Medulla oblongata (tissue), 1 donor: ENCODE results near the gene MYO1D.
"Not testable (repeated sequence)": the region's sequence is repeated elsewhere in the genome, so short reads cannot be mapped to it uniquely, and the experiment has no call there.

Experiments
- DNase-seq: peaks from one replicate; pipeline ENCODE4 v3.0.0-alpha.2; 2015; ENCODE audit errors: extremely low spot score

Gene MYO1D

DNA sequence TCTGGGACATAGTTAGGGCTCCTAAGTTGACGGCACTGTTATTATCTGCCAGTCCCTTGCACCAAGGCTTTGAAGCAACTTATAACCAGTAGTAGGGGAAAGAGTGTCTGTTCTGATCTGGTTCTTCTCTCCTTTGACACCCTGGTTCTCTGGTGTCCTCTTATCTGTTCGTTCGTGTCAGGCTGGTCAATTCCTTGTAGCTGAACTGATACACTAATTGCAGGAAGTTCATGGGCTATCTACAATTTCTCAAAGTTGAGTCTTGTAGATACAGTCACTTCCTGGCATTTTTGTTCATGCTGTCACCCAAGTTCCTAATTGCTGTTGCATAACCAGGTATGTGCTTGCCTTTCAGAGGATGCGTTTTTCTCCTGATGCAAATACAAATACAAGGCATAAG is 17.3 kb upstream of the MYO1D start:
- DNase-seq: no peak

DNA sequence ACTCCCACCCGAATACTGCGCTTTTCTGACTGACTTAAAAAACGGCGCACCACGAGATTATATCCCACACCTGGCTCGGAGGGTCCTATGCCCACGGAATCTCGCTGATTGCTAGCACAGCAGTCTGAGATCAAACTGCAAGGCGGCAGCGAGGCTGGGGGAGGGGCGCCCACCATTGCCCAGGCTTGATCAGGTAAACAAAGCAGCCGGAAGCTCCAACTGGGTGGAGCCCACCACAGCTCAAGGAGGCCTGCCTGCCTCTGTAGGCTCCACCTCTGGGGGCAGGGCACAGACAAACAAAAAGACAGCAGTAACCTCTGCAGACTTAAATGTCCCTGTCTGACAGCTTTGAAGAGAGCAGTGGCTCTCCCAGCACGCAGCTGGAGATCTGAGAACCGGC is 10.5 kb upstream of the MYO1D start:
- not testable (repeated sequence) for DNase-seq

GRCh38 chr17:32886951-32887350 is 10.0 kb upstream of the MYO1D start:
- not testable (repeated sequence) for DNase-seq

DNA sequence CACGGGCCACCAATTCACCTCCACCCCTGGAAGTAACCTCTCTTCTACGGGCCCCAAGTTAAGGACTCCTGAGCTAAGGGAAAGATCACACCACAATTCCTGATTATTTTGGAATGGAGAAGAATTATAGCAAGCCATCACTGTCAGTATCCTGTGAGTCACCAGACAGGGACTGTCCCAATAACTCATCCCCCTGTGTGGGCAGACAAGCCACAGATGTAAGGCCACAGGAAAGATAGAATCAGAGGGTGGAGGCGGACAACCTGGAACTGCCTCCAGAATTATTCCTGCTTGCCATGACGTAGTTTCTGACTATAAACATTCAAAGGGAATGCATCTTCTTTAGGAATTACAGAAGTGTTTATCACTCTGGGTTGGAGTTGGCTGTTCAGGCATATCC is 5.8 kb upstream of the MYO1D start:
- DNase-seq: no peak

- DNase-seq: no peak
These were observed 5.1 kb upstream of the MYO1D start for GRCh38 chr17:32882029-32882428.

DNA sequence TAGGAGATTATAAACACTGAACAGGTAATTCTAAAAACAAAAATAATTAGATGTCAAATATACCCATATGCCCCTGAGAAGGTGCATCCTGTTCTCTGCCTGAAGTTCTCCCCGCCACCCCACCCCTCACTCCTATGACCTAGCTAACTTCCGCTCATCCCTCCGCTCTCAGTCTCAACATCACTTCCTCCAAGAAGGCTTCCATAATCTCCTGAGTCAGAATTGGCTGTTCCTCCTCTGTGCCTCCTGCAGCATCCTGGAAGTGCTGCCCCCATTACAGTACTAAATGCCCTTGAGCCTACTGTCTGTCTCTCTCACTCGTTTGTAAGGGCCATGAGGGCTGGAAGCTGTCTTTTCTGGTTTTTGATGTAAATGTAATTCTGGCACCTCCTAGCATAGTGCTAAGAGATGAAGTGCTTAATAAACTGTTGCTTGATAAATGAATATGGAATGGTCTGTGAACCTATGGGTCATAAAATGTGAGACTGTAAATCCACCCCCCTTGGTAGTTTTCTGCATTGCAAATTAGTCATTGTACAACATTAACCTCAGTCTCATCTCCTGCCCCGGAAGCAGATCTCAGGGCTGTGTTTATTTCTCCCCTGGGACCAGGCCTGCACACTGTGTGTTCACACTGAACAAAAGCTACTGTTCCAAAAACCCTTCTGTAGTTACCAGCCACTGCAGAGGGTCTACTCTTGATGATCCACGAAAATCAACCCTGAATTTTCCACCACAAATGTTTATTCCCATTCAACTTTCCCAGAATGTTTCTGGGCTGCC is 3.9 kb upstream of the MYO1D start:
- no peak for DNase-seq

GRCh38 chr17:32879134-32879533 is 2.2 kb upstream of the MYO1D start:
- no peak for DNase-seq

GRCh38 chr17:32878211-32878610 is 1.3 kb upstream of the MYO1D start:
- no peak for DNase-seq

DNA sequence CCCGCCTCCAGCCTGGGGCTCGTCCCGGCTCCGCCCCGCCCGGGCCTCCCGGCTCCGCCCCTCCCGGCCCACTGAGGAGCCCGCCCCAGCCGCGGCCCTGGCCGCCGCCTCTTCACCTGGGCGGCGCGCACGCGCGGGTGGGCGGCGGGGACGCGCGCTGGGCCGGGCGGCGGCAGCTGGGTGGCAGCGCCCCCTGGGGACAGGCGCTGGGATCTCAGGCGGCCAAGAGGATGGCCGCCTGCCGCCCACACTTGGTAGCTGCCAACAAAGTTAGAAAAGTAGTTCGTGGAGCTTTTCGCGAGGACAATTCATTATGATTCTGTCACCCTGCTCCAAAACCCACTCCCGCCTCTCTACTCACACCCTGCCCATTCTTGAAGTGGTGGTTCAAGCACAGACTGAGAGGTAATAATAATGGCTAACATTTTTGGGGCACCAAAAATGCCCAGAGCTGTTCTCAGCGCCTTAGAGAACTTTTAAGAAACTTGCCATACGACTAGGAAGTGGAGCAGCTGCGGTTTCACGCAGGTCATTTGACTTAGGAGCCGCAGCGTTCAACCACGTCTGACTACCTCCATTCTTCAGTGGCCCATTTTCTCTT is 340 bp upstream of the MYO1D start:
- DNase-seq: peak; percentile 87

- peak; percentile 32 for DNase-seq
These were observed 954 bp downstream of the MYO1D start for GRCh38 chr17:32875923-32876416.

GRCh38 chr17:32875230-32875917 is 1.6 kb downstream of the MYO1D start:
- no peak for DNase-seq

DNA sequence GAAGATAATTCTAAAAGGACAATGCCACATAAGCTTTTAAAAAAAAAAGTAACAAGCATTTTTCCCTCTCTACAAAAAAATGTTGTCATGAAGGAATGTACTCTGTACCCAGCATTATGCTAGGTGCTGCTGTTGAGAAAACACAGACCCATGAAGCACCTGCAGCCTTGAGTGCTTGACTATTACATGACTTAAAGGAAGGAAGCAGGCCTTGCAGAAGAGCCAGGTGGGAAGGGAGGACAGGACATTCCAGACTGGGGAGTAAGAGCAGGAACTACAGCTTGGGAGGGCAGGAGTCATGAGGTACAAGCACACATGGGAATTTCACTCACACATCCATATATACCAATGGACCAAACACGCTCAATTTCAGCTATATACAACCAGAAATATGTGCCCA is 3.8 kb downstream of the MYO1D start:
- no peak for DNase-seq

DNA sequence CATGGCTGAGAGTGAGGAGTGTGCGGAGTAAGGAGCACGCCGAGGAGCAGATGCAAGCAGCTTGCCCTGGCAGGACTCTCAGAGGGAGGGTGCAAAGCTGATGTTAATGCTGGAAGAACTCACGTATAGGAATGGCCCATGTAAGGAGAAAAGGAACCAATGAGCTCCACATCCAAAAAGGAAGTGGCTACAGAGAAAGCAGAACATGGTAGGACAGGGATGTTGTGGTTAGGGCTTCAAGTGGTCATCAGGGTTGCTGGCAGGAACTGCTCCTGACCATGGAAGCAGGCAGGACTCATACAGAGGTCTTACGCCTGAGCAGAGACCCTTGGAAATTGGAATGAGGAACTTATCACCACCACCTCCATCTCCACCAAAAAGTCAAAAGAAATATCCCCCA is 5.2 kb downstream of the MYO1D start:
- DNase-seq: peak; percentile 72

DNA sequence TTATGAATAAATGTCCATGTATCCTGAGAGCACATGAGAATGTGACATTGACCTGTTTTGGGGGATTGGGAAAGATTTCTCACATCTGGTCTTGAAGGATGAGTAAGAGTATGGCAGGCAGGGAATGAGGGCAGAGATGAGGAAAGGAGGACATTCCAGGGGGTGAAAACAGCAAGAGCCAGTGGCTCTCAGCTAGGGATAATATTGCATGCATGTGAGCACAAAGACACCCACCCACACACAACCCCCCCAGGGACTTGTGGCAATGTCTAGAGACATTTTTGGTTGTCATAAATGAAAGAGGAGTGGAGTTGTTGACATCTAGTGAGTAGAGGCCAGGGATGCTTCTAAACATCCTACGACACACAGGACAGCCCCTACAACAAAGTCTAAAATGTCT is 6.0 kb downstream of the MYO1D start:
- no peak for DNase-seq

GRCh38 chr17:32870027-32870670 is 6.8 kb downstream of the MYO1D start:
- no peak for DNase-seq

DNA sequence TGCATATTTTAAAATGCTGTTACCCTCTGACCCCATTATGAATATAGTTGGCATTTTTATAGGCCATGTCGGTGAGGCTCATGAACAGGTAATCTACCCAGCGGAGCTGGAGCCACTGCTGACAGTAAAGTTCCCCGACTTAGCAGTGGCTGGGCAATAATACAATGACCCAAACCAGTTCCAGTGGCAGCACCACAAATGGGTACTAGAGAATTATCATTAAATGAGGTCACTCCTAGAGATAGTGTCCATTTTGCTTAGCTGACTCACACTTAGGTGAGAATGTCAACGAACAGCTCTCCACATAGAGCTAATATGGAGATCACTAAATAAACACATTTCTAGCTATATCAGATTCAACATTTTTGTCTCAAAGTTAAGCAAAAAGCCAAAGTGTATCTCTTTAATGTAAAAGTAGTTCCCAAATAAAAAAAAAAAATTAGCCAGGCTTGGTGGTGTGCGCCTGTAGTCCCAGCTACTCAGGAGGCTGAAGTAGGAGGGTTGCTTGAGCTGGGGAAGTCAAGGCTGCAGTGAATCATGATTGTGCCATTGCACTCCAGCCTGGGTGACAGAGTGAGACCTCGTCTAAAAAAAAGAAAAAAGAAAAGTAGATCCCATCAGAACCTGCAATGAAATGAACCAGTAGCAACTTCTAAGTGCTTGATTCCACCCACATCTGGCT is 7.4 kb downstream of the MYO1D start:
- no peak for DNase-seq

- DNase-seq: peak; percentile 67
These were observed 11.8 kb downstream of the MYO1D start for GRCh38 chr17:32865141-32865540.

- no peak for DNase-seq
These were observed 13.4 kb downstream of the MYO1D start for GRCh38 chr17:32863559-32863958.

GRCh38 chr17:32862940-32863339 is 14.0 kb downstream of the MYO1D start:
- DNase-seq: no peak

DNA sequence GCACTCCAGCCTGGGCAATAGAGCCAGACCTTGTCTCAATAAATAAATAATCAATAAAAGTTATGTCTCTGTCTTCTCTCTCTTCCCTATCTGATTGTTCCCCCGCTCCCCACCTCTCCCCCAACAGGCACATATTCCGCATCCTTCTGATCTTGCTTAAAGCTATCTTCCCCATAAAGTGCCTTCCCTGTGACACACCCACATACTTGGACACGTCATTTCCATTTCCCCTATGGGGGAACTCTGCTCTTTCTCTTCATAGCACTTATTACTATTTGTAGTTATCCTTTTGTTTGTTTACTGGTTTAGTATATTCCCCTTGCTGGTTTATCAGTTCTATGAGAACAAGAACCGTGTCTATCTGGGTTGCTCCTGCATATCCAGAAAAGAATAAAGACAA is 14.9 kb downstream of the MYO1D start:
- no peak for DNase-seq

GRCh38 chr17:32859857-32860525 is 16.9 kb downstream of the MYO1D start:
- no peak for DNase-seq
